Stimulated activated CD4-positive, alpha-beta T cell treated with anti-CD3 and anti-CD28 coated beads, Interleukin-15, amount 100 ng/mL, for 1 hour (primary cell): ENCODE data around the gene SMG7.
"Not testable (repeated sequence)": the region's sequence is repeated elsewhere in the genome, so short reads cannot be mapped to it uniquely, and the experiment has no call there.

Source experiments
- DNase-seq, 2 donors: peaks; one replicate each; pipeline ENCODE4 v3.0.0-alpha.2; 2020; ENCODE audit warnings: low read depth in 1 of 2, low spot score in 1 of 2

The SMG7 gene

GRCh38 chr1:183472488-183473216 is at the start of gene SMG7:
Gene SMG7 (plus strand): TSS chr1:183472499. CDS start chr1:183472621, 122 bp downstream.
- DNase-seq = peak in 1 of 2 donors; percentile 41

GRCh38 chr1:183423541-183423940 is 48.8 kb upstream of the SMG7 start:
- DNase-seq = no peak

GRCh38 chr1:183424691-183425090 is 47.6 kb upstream of the SMG7 start:
- no peak for DNase-seq

- not testable (repeated sequence) for DNase-seq
Observed at GRCh38 chr1:183427591-183427990, 44.7 kb upstream of the SMG7 start.

GRCh38 chr1:183431840-183432547 is 40.3 kb upstream of the SMG7 start:
- DNase-seq = no peak

- no peak for DNase-seq
Observed at GRCh38 chr1:183432548-183432875, 39.8 kb upstream of the SMG7 start.

- DNase-seq = no peak
Observed at GRCh38 chr1:183433703-183434102, 38.6 kb upstream of the SMG7 start.

GRCh38 chr1:183435497-183435896 is 36.8 kb upstream of the SMG7 start:
- no peak for DNase-seq

- DNase-seq = no peak
Observed at GRCh38 chr1:183438060-183438459, 34.2 kb upstream of the SMG7 start.

GRCh38 chr1:183443011-183443410 is 29.3 kb upstream of the SMG7 start:
- DNase-seq = no peak

GRCh38 chr1:183443466-183443865 is 28.8 kb upstream of the SMG7 start:
- no peak for DNase-seq

GRCh38 chr1:183444243-183444642 is 28.1 kb upstream of the SMG7 start:
- DNase-seq = no peak

- DNase-seq = no peak
Observed at GRCh38 chr1:183449223-183449770, 23.0 kb upstream of the SMG7 start.

- DNase-seq = no peak
Observed at GRCh38 chr1:183450093-183450492, 22.2 kb upstream of the SMG7 start.

- no peak for DNase-seq
Observed at GRCh38 chr1:183454377-183454776, 17.9 kb upstream of the SMG7 start.

- DNase-seq = no peak
Observed at GRCh38 chr1:183456826-183457225, 15.5 kb upstream of the SMG7 start.

- DNase-seq = no peak
Observed at GRCh38 chr1:183457449-183457848, 14.8 kb upstream of the SMG7 start.

GRCh38 chr1:183460596-183460995 is 11.7 kb upstream of the SMG7 start:
- no peak for DNase-seq

- DNase-seq = no peak
Observed at GRCh38 chr1:183461350-183461749, 10.9 kb upstream of the SMG7 start.

GRCh38 chr1:183463566-183463965 is 8.7 kb upstream of the SMG7 start:
- DNase-seq = no peak

GRCh38 chr1:183466781-183467180 is 5.5 kb upstream of the SMG7 start:
- no peak for DNase-seq

- no peak for DNase-seq
Observed at GRCh38 chr1:183467687-183468086, 4.6 kb upstream of the SMG7 start.
